WTC11 (cell line): ENCODE data around the gene ENTPD1. TPM values are rescaled to one million over a fixed set of nuclear protein-coding genes. Genes with fewer than 3 reads are reported as not detected.
"Not testable (repeated sequence)": the region's sequence is repeated elsewhere in the genome, so short reads cannot be mapped to it uniquely, and the experiment has no call there.

Source experiments
- ATAC-seq: fragments of 200-7000 bp; cut with Tn5 transposase; 2 replicates; pipeline ENCODE4 v1.10.0; 2021; ENCODE audit warnings: mild to moderate bottlenecking, moderate library complexity
- CTCF ChIA-PET: fragments of 300-600 bp; sonication (Branson Sonifier 250); formaldehyde crosslinking; loops from one replicate; lab custom pipeline; 2021; ENCODE audit warnings: antibody characterized with exemption; lab: Charles Lee
- POLR2A ChIA-PET: fragments of 350-600 bp; sonication (Branson Sonifier 250); formaldehyde crosslinking; loops from one replicate; lab custom pipeline; 2021; ENCODE audit warnings: antibody characterized with exemption; lab: Charles Lee
- DNase-seq: peaks from one replicate; pipeline ENCODE4 v3.0.0; 2021; ENCODE audit warnings: low spot score
- H3K27ac Mint-ChIP-seq: 2 replicates; pipeline ENCODE4 v1.8.0; 2021; ENCODE audit warnings: mixed read lengths
- H3K27me3 Mint-ChIP-seq: 2 replicates; pipeline ENCODE4 v1.8.0; 2021; ENCODE audit warnings: low read depth, mild to moderate bottlenecking, moderate library complexity, mixed read lengths
- H3K36me3 Mint-ChIP-seq: 2 replicates; pipeline ENCODE4 v1.8.0; 2021; ENCODE audit warnings: mixed read lengths
- H3K4me1 Mint-ChIP-seq: 2 replicates; pipeline ENCODE4 v1.8.0; 2022; ENCODE audit warnings: mixed read lengths
- H3K4me3 Mint-ChIP-seq: 2 replicates; pipeline ENCODE4 v1.8.0; 2021; ENCODE audit warnings: mild to moderate bottlenecking, moderate library complexity, mixed read lengths
- H3K9me3 Mint-ChIP-seq: 2 replicates; pipeline ENCODE4 v1.8.0; 2021; ENCODE audit warnings: mixed read lengths
- CBFB ChIP-seq: sonication (generic); formaldehyde crosslinking; IDR thresholded peaks from 2 replicates; pipeline ENCODE4 v1.8.1; 2022; ENCODE audit warnings: mild to moderate bottlenecking, low read depth, missing genetic modification reagents
- ELF4 ChIP-seq: sonication (generic); formaldehyde crosslinking; IDR thresholded peaks from 2 replicates; pipeline ENCODE4 v1.8.1; 2022; ENCODE audit warnings: low read depth, mild to moderate bottlenecking, moderate library complexity, missing genetic modification reagents
- ESRRA ChIP-seq: sonication (generic); formaldehyde crosslinking; IDR thresholded peaks from 2 replicates; pipeline ENCODE4 v1.8.1; 2022; ENCODE audit warnings: mild to moderate bottlenecking, missing genetic modification reagents, borderline replicate concordance
- ETV6 ChIP-seq: sonication (generic); formaldehyde crosslinking; IDR thresholded peaks from 2 replicates; pipeline ENCODE4 v1.8.1; 2022; ENCODE audit warnings: mild to moderate bottlenecking, missing genetic modification reagents
- FOXJ3 ChIP-seq: sonication (generic); formaldehyde crosslinking; IDR thresholded peaks from 2 replicates; pipeline ENCODE4 v1.9.0; 2021; ENCODE audit warnings: missing genetic modification reagents, mild to moderate bottlenecking, borderline replicate concordance
- FOXP1 ChIP-seq: sonication (generic); formaldehyde crosslinking; IDR thresholded peaks from 2 replicates; pipeline ENCODE4 v1.8.0; 2022; ENCODE audit warnings: missing genetic modification reagents, mild to moderate bottlenecking, moderate library complexity, borderline replicate concordance
- HMGA2 ChIP-seq: fragments of 250-450 bp; sonication (Bioruptor Pico); IDR thresholded peaks from 2 replicates; pipeline ENCODE4 v1.4.0; 2021; ENCODE audit warnings: mild to moderate bottlenecking, moderate library complexity
- IRF2 ChIP-seq: sonication (generic); formaldehyde crosslinking; IDR thresholded peaks from 2 replicates; pipeline ENCODE4 v1.8.0; 2022; ENCODE audit warnings: low read depth, missing genetic modification reagents, borderline replicate concordance
- MYBL2 ChIP-seq: sonication (generic); formaldehyde crosslinking; IDR thresholded peaks from 2 replicates; pipeline ENCODE4 v1.8.1; 2023; ENCODE audit warnings: mild to moderate bottlenecking, moderate library complexity, missing genetic modification reagents
- NFE2L1 ChIP-seq: sonication (generic); formaldehyde crosslinking; IDR thresholded peaks from 2 replicates; pipeline ENCODE4 v1.8.1; 2023; ENCODE audit warnings: missing genetic modification reagents
- NR1H2 ChIP-seq: sonication (generic); formaldehyde crosslinking; IDR thresholded peaks from 2 replicates; pipeline ENCODE4 v1.9.0; 2021; ENCODE audit warnings: mild to moderate bottlenecking, moderate library complexity, missing genetic modification reagents
- OVOL2 ChIP-seq: fragments of 250-450 bp; sonication (Bioruptor Pico); IDR thresholded peaks from 2 replicates; pipeline ENCODE4 v1.9.0; 2021; ENCODE audit warnings: mild to moderate bottlenecking, borderline replicate concordance
- SMAD4 ChIP-seq: sonication (generic); formaldehyde crosslinking; IDR thresholded peaks from 2 replicates; pipeline ENCODE4 v1.8.0; 2022; ENCODE audit warnings: mild to moderate bottlenecking, missing genetic modification reagents
- TEAD1 ChIP-seq: sonication (generic); formaldehyde crosslinking; IDR thresholded peaks from 2 replicates; pipeline ENCODE4 v1.8.0; 2022; ENCODE audit warnings: mild to moderate bottlenecking, missing genetic modification reagents
- TEAD4 ChIP-seq: sonication (generic); formaldehyde crosslinking; IDR thresholded peaks from 2 replicates; pipeline ENCODE4 v1.8.0; 2022; ENCODE audit warnings: mild to moderate bottlenecking, missing genetic modification reagents
- ZNF121 ChIP-seq: sonication (generic); formaldehyde crosslinking; IDR thresholded peaks from 2 replicates; pipeline ENCODE4 v1.8.0; 2023; ENCODE audit warnings: missing genetic modification reagents
- ZNF423 ChIP-seq: fragments of 250-450 bp; sonication (Bioruptor Pico); IDR thresholded peaks from 2 replicates; pipeline ENCODE4 v2.1.2; 2022; ENCODE audit warnings: mild to moderate bottlenecking, moderate library complexity
- total RNA-seq: library from RNA; stranded (reverse); gene quantifications from 3 replicates; pipeline ENCODE4 v1.2.3, GENCODE V29; 2021
- TF ChIP-seq, protein P1 (sequence below): fragments of 250-450 bp; sonication (Bioruptor Pico); IDR thresholded peaks from 2 replicates; pipeline ENCODE4 v1.9.0; 2021; ENCODE audit warnings: mild to moderate bottlenecking
- TF ChIP-seq, protein P2 (sequence below): sonication (generic); formaldehyde crosslinking; IDR thresholded peaks from 2 replicates; pipeline ENCODE4 v1.8.0; 2022; ENCODE audit warnings: mild to moderate bottlenecking, missing genetic modification reagents
- TF ChIP-seq, protein P3 (sequence below): fragments of 200-600 bp; IDR thresholded peaks from 2 replicates; pipeline ENCODE4 v1.8.0; 2022; ENCODE audit warnings: antibody characterized with exemption
- TF ChIP-seq, protein P4 (sequence below): sonication (generic); formaldehyde crosslinking; IDR thresholded peaks from 2 replicates; pipeline ENCODE4 v1.8.1; 2023; ENCODE audit warnings: mild to moderate bottlenecking, missing genetic modification reagents

The ENTPD1 gene
- total RNA-seq, 1 experiment from 2014 or later = 2.3 TPM

DNA sequence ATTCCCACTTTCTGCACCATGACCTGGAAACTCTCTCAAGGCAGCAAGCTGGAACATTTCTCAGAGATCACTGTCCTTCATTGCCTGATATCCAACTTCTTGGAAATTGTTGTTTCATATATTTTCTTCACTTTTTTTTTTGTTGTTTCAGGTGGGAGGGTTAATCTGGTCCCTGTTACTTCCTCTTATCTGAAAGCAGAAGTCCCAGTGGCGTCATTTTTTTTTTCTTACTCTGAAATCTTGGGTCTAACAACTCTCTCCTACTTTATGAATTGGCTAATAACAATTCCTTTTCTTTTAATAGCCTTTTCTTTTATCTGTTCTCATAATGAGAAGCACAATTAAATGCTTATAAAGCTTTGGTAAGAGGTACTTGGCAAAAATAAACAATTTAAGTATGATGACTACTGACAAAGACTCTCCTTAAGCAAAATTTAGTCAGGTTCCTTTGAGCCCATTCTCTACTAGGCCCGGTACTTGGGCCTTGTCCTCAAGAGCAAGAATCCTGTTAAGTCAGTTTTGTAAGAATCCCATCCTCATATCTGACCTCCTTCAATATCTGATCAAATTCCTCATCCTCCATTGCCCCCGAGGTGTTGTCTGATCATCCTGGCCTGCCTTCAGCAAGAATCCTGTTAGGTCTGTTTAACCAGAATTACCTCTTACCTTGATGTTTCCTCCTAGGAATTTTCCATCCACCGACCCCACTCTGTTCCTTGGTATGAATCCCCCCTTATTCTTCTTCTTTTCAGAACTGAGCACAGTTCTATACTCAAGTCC is 140.3 kb downstream of the ENTPD1 start:
- no peak for DNase-seq
- Mint-ChIP-seq H3K9me3 (no peaks in the 10 kb centered on the region), H3K4me1 (no peaks in the 10 kb centered on the region), H3K27ac (no peak overlapping the region), H3K36me3 (peaks cover 54% of the 10 kb centered on the region), H3K4me3 (no peak overlapping the region), H3K27me3 (no peaks in the 10 kb centered on the region)
- CTCF ChIA-PET = no interaction called here
- TF ChIP-seq, protein P1, sequence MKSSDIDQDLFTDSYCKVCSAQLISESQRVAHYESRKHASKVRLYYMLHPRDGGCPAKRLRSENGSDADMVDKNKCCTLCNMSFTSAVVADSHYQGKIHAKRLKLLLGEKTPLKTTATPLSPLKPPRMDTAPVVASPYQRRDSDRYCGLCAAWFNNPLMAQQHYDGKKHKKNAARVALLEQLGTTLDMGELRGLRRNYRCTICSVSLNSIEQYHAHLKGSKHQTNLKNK (CRISPR knock-in tag) = no peak
- TF ChIP-seq NR1H2 (CRISPR knock-in tag) (no peak), HMGA2 (CRISPR knock-in tag) (no peak), TEAD4 (no peak), ETV6 (CRISPR knock-in tag) (no peak), CBFB (no peak), ESRRA (no peak), IRF2 (CRISPR knock-in tag) (no peak), NFE2L1 (CRISPR knock-in tag) (no peak), FOXJ3 (CRISPR knock-in tag) (no peak), OVOL2 (CRISPR knock-in tag) (no peak), ZNF121 (CRISPR knock-in tag) (no peak), SMAD4 (CRISPR knock-in tag) (no peak), ELF4 (CRISPR knock-in tag) (no peak), FOXP1 (CRISPR knock-in tag) (no peak), ZNF423 (CRISPR knock-in tag) (no peak)
- POLR2A ChIA-PET = no interaction called here
- no peak for ATAC-seq

DNA sequence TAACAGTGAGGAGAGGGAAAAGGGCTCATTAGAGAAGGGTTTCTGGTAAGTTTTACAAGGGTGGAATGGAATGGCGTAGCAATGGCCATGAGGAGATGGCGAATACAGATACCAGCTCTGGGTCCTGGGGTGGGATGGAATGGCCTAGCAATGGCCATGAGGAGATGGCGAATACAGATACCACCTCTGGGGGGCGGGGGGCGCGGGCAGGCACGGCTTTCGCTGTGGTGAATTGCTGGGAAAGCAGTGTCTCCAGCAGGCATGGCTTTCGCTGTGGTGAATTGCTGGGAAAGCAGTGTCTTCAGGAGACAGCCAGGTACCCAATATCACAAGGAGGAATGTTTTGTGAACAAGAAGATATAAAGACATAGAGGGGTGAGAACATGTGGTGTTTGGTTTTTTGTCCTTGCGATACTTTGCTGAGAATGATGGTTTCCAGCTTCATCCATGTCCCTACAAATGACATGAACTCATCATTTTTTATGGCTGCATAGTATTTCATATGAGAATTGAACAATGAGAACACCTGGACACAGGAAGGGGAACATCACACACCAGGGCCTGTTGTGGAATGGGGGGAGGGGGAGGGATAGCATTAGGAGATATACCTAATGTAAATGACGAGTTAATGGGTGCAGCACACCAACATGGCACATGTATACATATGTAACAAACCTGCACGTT is 150.1 kb downstream of the ENTPD1 start:
- H3K4me3 Mint-ChIP-seq = peak overlapping the region; percentile 38; the same call in 1 of the 2 replicates
- ATAC-seq, H3K9me3 Mint-ChIP-seq, CTCF ChIA-PET, POLR2A ChIA-PET, H3K27me3 Mint-ChIP-seq, DNase-seq, H3K36me3 Mint-ChIP-seq, H3K27ac Mint-ChIP-seq, H3K4me1 Mint-ChIP-seq: not testable (repeated sequence)

DNA sequence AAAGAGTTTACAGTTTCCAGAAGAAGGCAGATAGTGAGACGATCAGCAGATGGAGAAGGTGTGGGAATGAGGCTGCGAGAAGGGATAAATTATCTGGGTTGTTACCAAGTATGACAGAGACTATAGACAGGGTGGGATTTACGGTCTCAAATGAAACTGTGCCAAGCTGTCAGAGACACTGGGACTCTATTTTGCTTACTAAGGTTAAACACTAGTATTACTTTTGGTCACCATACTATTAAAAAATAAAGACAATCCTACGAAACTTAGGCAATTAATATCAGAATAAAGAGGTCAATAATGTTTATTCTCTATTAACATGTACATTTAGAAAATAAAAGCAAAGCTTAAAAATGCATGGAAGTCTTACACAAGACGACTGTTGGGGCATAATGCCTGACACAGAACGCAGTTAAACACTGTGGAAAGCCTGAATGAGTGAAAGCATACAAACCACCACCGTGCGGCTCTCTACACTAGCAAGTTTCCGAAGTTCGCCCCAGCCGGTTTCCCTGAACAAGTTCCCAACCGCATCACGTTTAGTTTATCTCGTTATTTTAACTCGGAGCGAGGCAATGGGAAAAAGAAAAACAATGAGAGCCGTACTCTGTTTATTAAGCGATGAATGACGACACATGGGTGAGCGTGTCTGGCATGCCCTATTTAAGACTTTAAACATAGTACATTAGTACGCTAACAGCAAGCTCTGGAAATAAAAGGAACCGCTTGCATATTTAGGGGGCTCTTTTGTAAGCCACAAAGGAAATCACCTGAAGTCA is 150.9 kb downstream of the ENTPD1 start:
- TF ChIP-seq, protein P2, sequence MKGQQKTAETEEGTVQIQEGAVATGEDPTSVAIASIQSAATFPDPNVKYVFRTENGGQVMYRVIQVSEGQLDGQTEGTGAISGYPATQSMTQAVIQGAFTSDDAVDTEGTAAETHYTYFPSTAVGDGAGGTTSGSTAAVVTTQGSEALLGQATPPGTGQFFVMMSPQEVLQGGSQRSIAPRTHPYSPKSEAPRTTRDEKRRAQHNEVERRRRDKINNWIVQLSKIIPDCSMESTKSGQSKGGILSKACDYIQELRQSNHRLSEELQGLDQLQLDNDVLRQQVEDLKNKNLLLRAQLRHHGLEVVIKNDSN = peak; percentile 0; the same call in 1 of the 2 replicates
- TF ChIP-seq, protein P3, sequence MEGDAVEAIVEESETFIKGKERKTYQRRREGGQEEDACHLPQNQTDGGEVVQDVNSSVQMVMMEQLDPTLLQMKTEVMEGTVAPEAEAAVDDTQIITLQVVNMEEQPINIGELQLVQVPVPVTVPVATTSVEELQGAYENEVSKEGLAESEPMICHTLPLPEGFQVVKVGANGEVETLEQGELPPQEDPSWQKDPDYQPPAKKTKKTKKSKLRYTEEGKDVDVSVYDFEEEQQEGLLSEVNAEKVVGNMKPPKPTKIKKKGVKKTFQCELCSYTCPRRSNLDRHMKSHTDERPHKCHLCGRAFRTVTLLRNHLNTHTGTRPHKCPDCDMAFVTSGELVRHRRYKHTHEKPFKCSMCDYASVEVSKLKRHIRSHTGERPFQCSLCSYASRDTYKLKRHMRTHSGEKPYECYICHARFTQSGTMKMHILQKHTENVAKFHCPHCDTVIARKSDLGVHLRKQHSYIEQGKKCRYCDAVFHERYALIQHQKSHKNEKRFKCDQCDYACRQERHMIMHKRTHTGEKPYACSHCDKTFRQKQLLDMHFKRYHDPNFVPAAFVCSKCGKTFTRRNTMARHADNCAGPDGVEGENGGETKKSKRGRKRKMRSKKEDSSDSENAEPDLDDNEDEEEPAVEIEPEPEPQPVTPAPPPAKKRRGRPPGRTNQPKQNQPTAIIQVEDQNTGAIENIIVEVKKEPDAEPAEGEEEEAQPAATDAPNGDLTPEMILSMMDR = no peak
- TF ChIP-seq SMAD4 (CRISPR knock-in tag) (no peak), MYBL2 (no peak), ETV6 (CRISPR knock-in tag) (no peak), TEAD1 (CRISPR knock-in tag) (no peak)
- TF ChIP-seq, protein P4, sequence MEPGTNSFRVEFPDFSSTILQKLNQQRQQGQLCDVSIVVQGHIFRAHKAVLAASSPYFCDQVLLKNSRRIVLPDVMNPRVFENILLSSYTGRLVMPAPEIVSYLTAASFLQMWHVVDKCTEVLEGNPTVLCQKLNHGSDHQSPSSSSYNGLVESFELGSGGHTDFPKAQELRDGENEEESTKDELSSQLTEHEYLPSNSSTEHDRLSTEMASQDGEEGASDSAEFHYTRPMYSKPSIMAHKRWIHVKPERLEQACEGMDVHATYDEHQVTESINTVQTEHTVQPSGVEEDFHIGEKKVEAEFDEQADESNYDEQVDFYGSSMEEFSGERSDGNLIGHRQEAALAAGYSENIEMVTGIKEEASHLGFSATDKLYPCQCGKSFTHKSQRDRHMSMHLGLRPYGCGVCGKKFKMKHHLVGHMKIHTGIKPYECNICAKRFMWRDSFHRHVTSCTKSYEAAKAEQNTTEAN (CRISPR knock-in tag) = no peak
- no peaks in the 10 kb centered on the region for H3K9me3 Mint-ChIP-seq
- ChIA-PET POLR2A (no interaction called here), CTCF (interaction anchor here (0.9 to 1.5 kb wide), 3 partner anchors 213 to 532 kb away, joined by 3 to 17 read pairs (median 3); partner anchors contain the start of genes SORBS1 and TCTN3)
- peaks cover 6% of the 10 kb centered on the region for H3K36me3 Mint-ChIP-seq
- H3K27me3 Mint-ChIP-seq = no peaks in the 10 kb centered on the region; the same call in 1 of the 2 replicates
- H3K27ac Mint-ChIP-seq = no peak overlapping the region
- ATAC-seq (peak; percentile 9), DNase-seq (peak; percentile 43)
- H3K4me3 Mint-ChIP-seq = peak overlapping the region; percentile 88
- peaks cover 8% of the 10 kb centered on the region for H3K4me1 Mint-ChIP-seq
